H1 (cell line): ENCODE data around the gene MRC2. TPM values are rescaled to one million over a fixed set of nuclear protein-coding genes. Genes with fewer than 3 reads are reported as not detected.

Source experiments
- CTCF ChIA-PET: fragments of 300-600 bp; sonication (Branson Sonifier 250); formaldehyde crosslinking; loops from one replicate; lab custom pipeline; 2021; ENCODE audit not compliant: partially characterized antibody; lab: Charles Lee
- POLR2A ChIA-PET: fragments of 300-600 bp; sonication (Branson Sonifier 250); formaldehyde crosslinking; loops from one replicate; lab custom pipeline; 2021; ENCODE audit warnings: inconsistent platforms; ENCODE audit not compliant: partially characterized antibody; lab: Charles Lee
- DNase-seq, 2 experiments: peaks; one replicate each; pipeline versions ENCODE4 v3.0.0 to v3.0.0-alpha.2; 2010 to 2022; ENCODE audit warnings: low spot score in 2 of 2, low read depth in 1 of 2, mixed read lengths in 1 of 2
- FAIRE-seq: peaks from 2 replicates; lab custom pipeline; 2011; peaks lifted over from hg19 to GRCh38; lab: Jason Lieb, UNC
- H2AFZ ChIP-seq: 2 replicates; pipeline ENCODE4 v1.8.1; 2012; ENCODE audit warnings: low read length, inconsistent platforms
- H2AK5ac ChIP-seq: 2 replicates; pipeline ENCODE4 v1.6.1; 2013; ENCODE audit warnings: low read depth, low read length
- H2BK120ac ChIP-seq: replicated peaks from 2 replicates; pipeline ENCODE3; 2013; ENCODE audit warnings: low read depth, low read length, inconsistent platforms
- H2BK12ac ChIP-seq: 2 replicates; pipeline ENCODE4 v1.6.1; 2013; ENCODE audit warnings: low read depth, low read length
- H2BK15ac ChIP-seq: 2 replicates; pipeline ENCODE4 v1.6.1; 2013; ENCODE audit warnings: low read length
- H2BK20ac ChIP-seq: 2 replicates; pipeline ENCODE4 v1.6.1; 2013; ENCODE audit warnings: low read length
- H2BK5ac ChIP-seq: 2 replicates; pipeline ENCODE4 v1.6.1; 2013; ENCODE audit warnings: low read depth, low read length
- H3K14ac ChIP-seq: 2 replicates; pipeline ENCODE4 v1.6.1; 2013; ENCODE audit warnings: inconsistent platforms; ENCODE audit not compliant: insufficient read length
- H3K18ac ChIP-seq: 2 replicates; pipeline ENCODE4 v1.6.1; 2013; ENCODE audit warnings: low read length; ENCODE audit errors: extremely low read depth
- H3K23ac ChIP-seq: 2 replicates; pipeline ENCODE4 v1.6.1; 2013; ENCODE audit warnings: inconsistent platforms; ENCODE audit not compliant: insufficient read length
- H3K23me2 ChIP-seq: 2 replicates; pipeline ENCODE4 v1.6.1; 2013; ENCODE audit warnings: low read depth, low read length
- H3K27ac ChIP-seq: 2 replicates; pipeline ENCODE4 v1.6.1; 2011; ENCODE audit warnings: low read depth, low read length, inconsistent platforms
- H3K27me3 ChIP-seq, 4 experiments: replicated peaks in 1 of 4; 1 replicate in 1 of 4; 2 replicates in 3 of 4; pipeline versions ENCODE4 v1.6.1 to v1.8.1; 2011 to 2013; ENCODE audit warnings: low read length in 3 of 4, mild to moderate bottlenecking in 3 of 4, inconsistent platforms in 2 of 4, mixed read lengths in 2 of 4, moderate library complexity in 1 of 4; ENCODE audit not compliant: control insufficient read depth in 3 of 4, insufficient read depth in 3 of 4; ENCODE audit errors: extremely low read depth in 1 of 4
- H3K36me3 ChIP-seq, 4 experiments: 2 replicates each; pipeline versions ENCODE4 v1.6.1 to v1.8.1; 2011 to 2013; ENCODE audit warnings: mild to moderate bottlenecking in 4 of 4, low read length in 3 of 4, moderate library complexity in 2 of 4, control low read depth in 1 of 4, inconsistent platforms in 1 of 4; ENCODE audit not compliant: insufficient read depth in 4 of 4, control insufficient read depth in 2 of 4
- H3K4ac ChIP-seq: replicated peaks from 2 replicates; pipeline ENCODE3; 2013; ENCODE audit warnings: low read length, low read depth, mixed read lengths, inconsistent platforms; ENCODE audit not compliant: insufficient read length
- H3K4me1 ChIP-seq, 4 experiments: replicated peaks in 1 of 4; 1 replicate in 1 of 4; 2 replicates in 3 of 4; pipeline versions ENCODE4 v1.6.1 to v1.8.1; 2011 to 2013; ENCODE audit warnings: low read length in 3 of 4, inconsistent platforms in 2 of 4, mixed read lengths in 1 of 4; ENCODE audit not compliant: insufficient read depth in 4 of 4, control insufficient read depth in 3 of 4
- H3K4me2 ChIP-seq, 2 experiments: 2 replicates each; pipeline versions ENCODE4 v1.6.1 to v1.8.1; 2011 to 2013; ENCODE audit warnings: low read depth in 2 of 2, low read length in 2 of 2, control low read depth in 1 of 2, inconsistent platforms in 1 of 2, mild to moderate bottlenecking in 1 of 2; ENCODE audit not compliant: insufficient read depth in 1 of 2
- H3K4me3 ChIP-seq, 4 experiments: fragments of 200-600, 300-600 bp in 1 of 4; sonication (generic), shearing (Covaris generic), sonication (Bioruptor Twin) in 1 of 4; 2 replicates each; pipeline versions ENCODE4 v1.5.1 to v1.8.1; 2011 to 2016; ENCODE audit warnings: low read length in 4 of 4, low read depth in 3 of 4, control low read depth in 2 of 4, inconsistent platforms in 2 of 4, mild to moderate bottlenecking in 2 of 4, mixed read lengths in 1 of 4, moderate library complexity in 1 of 4; ENCODE audit not compliant: insufficient read depth in 2 of 4; ENCODE audit errors: extremely low read depth in 1 of 4
- H3K56ac ChIP-seq: replicated peaks from 2 replicates; pipeline ENCODE3; 2013; ENCODE audit warnings: low read depth, mild to moderate bottlenecking, mixed read lengths, low read length, inconsistent platforms; ENCODE audit not compliant: insufficient read length
- H3K79me1 ChIP-seq: 2 replicates; pipeline ENCODE4 v1.6.1; 2013; ENCODE audit warnings: low read depth, low read length, control low read depth
- H3K79me2 ChIP-seq, 2 experiments: 2 replicates each; pipeline versions ENCODE4 v1.6.1 to v1.8.1; 2012 to 2013; ENCODE audit warnings: low read length in 2 of 2, mild to moderate bottlenecking in 2 of 2, inconsistent platforms in 1 of 2; ENCODE audit not compliant: insufficient read depth in 2 of 2, control insufficient read depth in 1 of 2
- H3K9ac ChIP-seq, 4 experiments: replicated peaks in 1 of 4; 1 replicate in 1 of 4; 2 replicates in 3 of 4; pipeline versions ENCODE4 v1.6.1 to v1.8.1; 2011 to 2013; ENCODE audit warnings: low read depth in 3 of 4, low read length in 3 of 4, control low read depth in 2 of 4, mild to moderate bottlenecking in 2 of 4, moderate library complexity in 2 of 4, inconsistent platforms in 1 of 4; ENCODE audit errors: extremely low read depth in 1 of 4
- H3K9me3 ChIP-seq, 2 experiments: 2 replicates each; pipeline versions ENCODE4 v1.6.1 to v1.8.1; 2012 to 2013; ENCODE audit warnings: mild to moderate bottlenecking in 2 of 2, moderate library complexity in 2 of 2, control low read depth in 1 of 2, inconsistent platforms in 1 of 2, low read depth in 1 of 2, low read length in 1 of 2, mixed read lengths in 1 of 2; ENCODE audit not compliant: insufficient read depth in 2 of 2
- H4K20me1 ChIP-seq, 2 experiments: replicated peaks in 1 of 2; 2 replicates each; pipeline versions ENCODE3 to v1.8.1; 2011 to 2013; ENCODE audit warnings: inconsistent platforms in 2 of 2, low read length in 2 of 2, mild to moderate bottlenecking in 1 of 2; ENCODE audit not compliant: insufficient read depth in 2 of 2, control insufficient read depth in 1 of 2
- H4K5ac ChIP-seq: 2 replicates; pipeline ENCODE4 v1.6.1; 2013; ENCODE audit warnings: low read length, low read depth, mixed read lengths, inconsistent platforms; ENCODE audit not compliant: insufficient read length
- H4K8ac ChIP-seq: 2 replicates; pipeline ENCODE4 v1.8.0; 2013; ENCODE audit warnings: mild to moderate bottlenecking, moderate library complexity, low read length, inconsistent platforms; ENCODE audit not compliant: insufficient read depth; ENCODE audit errors: extremely low read depth
- H4K91ac ChIP-seq: replicated peaks from 2 replicates; pipeline ENCODE3; 2013; ENCODE audit warnings: low read length, mixed read lengths, inconsistent platforms; ENCODE audit not compliant: insufficient read length
- ATF2 ChIP-seq: IDR thresholded peaks from 2 replicates; pipeline ENCODE4 v1.6.1; 2012; ENCODE audit warnings: low read length, inconsistent platforms
- GTF2F1 ChIP-seq: IDR thresholded peaks from 2 replicates; pipeline ENCODE4 v1.6.1; 2012; ENCODE audit warnings: low read depth, low read length, improper control_type of control experiment, borderline replicate concordance
- KDM4A ChIP-seq: IDR thresholded peaks from one replicate; pipeline ENCODE4 v1.7.1; 2012; ENCODE audit warnings: low read depth, mild to moderate bottlenecking, moderate library complexity, low read length, inconsistent platforms; ENCODE audit not compliant: severe bottlenecking
- POLR2AphosphoS5 ChIP-seq: IDR thresholded peaks from 2 replicates; pipeline ENCODE4 v1.6.1; 2011; ENCODE audit warnings: low read depth, low read length
- SIX5 ChIP-seq: IDR thresholded peaks from 2 replicates; pipeline ENCODE4 v1.6.1; 2011; ENCODE audit warnings: mild to moderate bottlenecking, low read depth, low read length
- TBP ChIP-seq: IDR thresholded peaks from 2 replicates; pipeline ENCODE4 v1.6.1; 2011; ENCODE audit warnings: low read depth, low read length, improper control_type of control experiment
- TCF12 ChIP-seq: IDR thresholded peaks from 2 replicates; pipeline ENCODE4 v1.6.1; 2011; ENCODE audit warnings: low read depth, mild to moderate bottlenecking, low read length
- YY1 ChIP-seq: IDR thresholded peaks from 2 replicates; pipeline ENCODE4 v1.6.1; 2011; ENCODE audit warnings: low read depth, mild to moderate bottlenecking, low read length
- ZNF274 ChIP-seq: IDR thresholded peaks from 2 replicates; pipeline ENCODE4 v1.7.0; 2012; ENCODE audit warnings: low read length, borderline replicate concordance; ENCODE audit errors: extremely low read depth
- WGBS, 2 experiments: shearing (Covaris generic) in 1 of 2; methylation state at CpG; one replicate each; pipeline versions ENCODE4 v1.1.6 to v1.1.7; 2013 to 2015; ENCODE audit warnings: low lambda C conversion rate in 2 of 2, mixed read lengths in 2 of 2, inconsistent platforms in 1 of 2, low coverage in 1 of 2, missing lambda C conversion rate in 1 of 2; ENCODE audit not compliant: insufficient replicate concordance in 2 of 2, insufficient coverage in 1 of 2, insufficient read length in 1 of 2; ENCODE audit errors: extremely low coverage in 1 of 2, missing lambda C conversion rate in 1 of 2; 5-methylcytosine and 5-hydroxymethylcytosine counted together
- polyA plus RNA-seq, 7 experiments: library from polyadenylated mRNA; depleted of rRNA in 3 of 7; stranded (reverse) in 5 of 7; unstranded in 2 of 7; fragments of >200 nt in 5 of 7; fragments of 200-250 nt in 2 of 7; gene quantifications; 1 replicate in 5 of 7; 2 replicates in 1 of 7; 4 replicates in 1 of 7; pipeline versions ENCODE4 v1.2.1 to v1.2.3, GENCODE V29; 2011 to 2013; ENCODE audit warnings: missing spikeins in 2 of 7, mixed read lengths in 2 of 7
- total RNA-seq: library from RNA; stranded (reverse); fragmentation: NEBNext Ultra II Directional; extraction: Animal tissue kit (Norgen Biotek cat#: 25700); gene quantifications from 2 replicates; pipeline ENCODE4 v1.2.1, GENCODE V29; 2021

Gene MRC2
- total and polyA plus RNA-seq, 2 of the 8 experiments (the other 6 are each of a cell fraction or from before 2014, with no cell fraction given) = 7.0 to 24.2 TPM

- no peak overlapping the region for H2BK5ac ChIP-seq
- H3K79me2 ChIP-seq = no peaks in the 10 kb centered on the region; a peak in 1 of 4 replicates
- no peak overlapping the region for H4K5ac ChIP-seq
- H4K20me1 ChIP-seq = no peaks in the 10 kb centered on the region
- CTCF ChIA-PET = interaction anchor here (1.4 kb wide), 1 partner anchor 37 kb away, joined by 4 read pairs; no protein-coding TSS in a partner anchor
- H3K18ac ChIP-seq = no peak overlapping the region
- no peak overlapping the region for H2AFZ ChIP-seq
- 90% methylated on average over 6 of the region's 6 CpGs; no CpG with 5 or more reads in 1 of the 2 experiments for WGBS, 2 experiments
- no peak overlapping the region for H2BK15ac ChIP-seq
- no peak for DNase-seq
- H2AK5ac ChIP-seq = no peak overlapping the region
- H3K56ac ChIP-seq = no peak overlapping the region
- no peak overlapping the region for H2BK120ac ChIP-seq
- peaks cover 0 to 6% (median 3%) of the 10 kb centered on the region in 4 experiments; a peak in 1 of 7 replicates for H3K27me3 ChIP-seq
- no peak overlapping the region for H2BK12ac ChIP-seq
- peaks cover 11% of the 10 kb centered on the region for H3K23me2 ChIP-seq
- no peaks in the 10 kb centered on the region; the same call in 1 of the 2 replicates for H3K79me1 ChIP-seq
- H4K91ac ChIP-seq = no peak overlapping the region
- H3K27ac ChIP-seq = no peak overlapping the region
- no peak overlapping the region for H2BK20ac ChIP-seq
- no peak overlapping the region for H3K9ac ChIP-seq
- no peak overlapping the region for H3K23ac ChIP-seq
- no peaks in the 10 kb centered on the region for H3K36me3 ChIP-seq
- no peak for FAIRE-seq
- H3K4me3 ChIP-seq = no peak overlapping the region
- no peak overlapping the region for H3K4ac ChIP-seq
- POLR2A ChIA-PET = interaction anchor here (0.6 to 1.6 kb wide), 2 partner anchors 10 to 15 kb away, joined by 3 read pairs; no protein-coding TSS in a partner anchor
- H3K9me3 ChIP-seq = 0 out of 4 replicates have a peak, but pooled peaks cover 0 to under 1% of the 10 kb centered on the region in 2 experiments
- no peak overlapping the region for H3K14ac ChIP-seq
- H3K4me2 ChIP-seq = no peak overlapping the region
- no peak overlapping the region for H4K8ac ChIP-seq
- H3K4me1 ChIP-seq = peaks cover 0 to 16% (median 12%) of the 10 kb centered on the region in 4 experiments; a peak in 6 of 7 replicates
- TF ChIP-seq KDM4A (no peak), TCF12 (no peak), YY1 (no peak), GTF2F1 (no peak), POLR2AphosphoS5 (no peak), ZNF274 (no peak), ATF2 (no peak), SIX5 (no peak), TBP (no peak)
These were observed 28.2 kb downstream of the MRC2 start for GRCh38 chr17:62655656-62656055.
